GM19452 (cell line): Measurements from ENCODE around the gene MAML1.

Experiments used
- ATAC-seq: cut with Tn5 transposase; IDR thresholded peaks from one replicate; pipeline ENCODE4 v1.9.1; 2021; ENCODE audit not compliant: unreplicated experiment

MAML1 gene

GRCh38 chr5:179802207-179802883 lies 69.7 kb downstream of the MAML1 start:
- no peak for ATAC-seq

GRCh38 chr5:179802950-179803562 lies 70.4 kb downstream of the MAML1 start:
- ATAC-seq = no peak

GRCh38 chr5:179803651-179804554 lies 71.3 kb downstream of the MAML1 start:
- ATAC-seq = no peak

- no peak for ATAC-seq
Observed at GRCh38 chr5:179804555-179804947, 71.9 kb downstream of the MAML1 start.

DNA sequence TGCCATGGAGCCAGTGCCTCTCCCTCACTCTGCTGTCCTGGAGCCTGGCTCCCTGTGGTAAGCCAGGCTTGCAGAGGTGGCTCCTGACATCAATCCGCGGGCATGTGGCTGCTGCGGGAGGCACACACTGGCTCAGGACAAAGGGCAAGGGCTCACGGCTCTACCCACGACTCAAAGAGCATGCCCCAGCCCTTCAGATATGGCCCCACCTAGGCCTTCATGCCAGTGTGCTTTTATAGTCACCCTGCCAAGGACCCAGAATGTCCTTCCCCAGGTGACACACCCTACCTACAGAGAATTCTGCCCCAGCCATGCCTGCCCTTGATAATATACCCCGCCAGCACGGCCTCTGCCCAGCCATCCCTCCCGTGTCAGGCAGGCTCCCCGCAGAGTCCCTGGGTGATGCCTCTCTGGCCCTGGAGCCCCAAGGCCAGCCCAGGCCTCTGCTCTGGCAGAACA lies 72.5 kb downstream of the MAML1 start:
- no peak for ATAC-seq

GRCh38 chr5:179805529-179806249 lies 73.1 kb downstream of the MAML1 start:
- no peak for ATAC-seq

GRCh38 chr5:179806250-179807048 lies 73.8 kb downstream of the MAML1 start, which contains the start of gene MGAT4B:
Gene MGAT4B, minus strand, starts transcription at chr5:179806866. Its CDS starts 283 bp downstream, at chr5:179806583.
- ATAC-seq = peak; percentile 71

- ATAC-seq = no peak
Observed at GRCh38 chr5:179812135-179812825, 79.7 kb downstream of the MAML1 start.

DNA sequence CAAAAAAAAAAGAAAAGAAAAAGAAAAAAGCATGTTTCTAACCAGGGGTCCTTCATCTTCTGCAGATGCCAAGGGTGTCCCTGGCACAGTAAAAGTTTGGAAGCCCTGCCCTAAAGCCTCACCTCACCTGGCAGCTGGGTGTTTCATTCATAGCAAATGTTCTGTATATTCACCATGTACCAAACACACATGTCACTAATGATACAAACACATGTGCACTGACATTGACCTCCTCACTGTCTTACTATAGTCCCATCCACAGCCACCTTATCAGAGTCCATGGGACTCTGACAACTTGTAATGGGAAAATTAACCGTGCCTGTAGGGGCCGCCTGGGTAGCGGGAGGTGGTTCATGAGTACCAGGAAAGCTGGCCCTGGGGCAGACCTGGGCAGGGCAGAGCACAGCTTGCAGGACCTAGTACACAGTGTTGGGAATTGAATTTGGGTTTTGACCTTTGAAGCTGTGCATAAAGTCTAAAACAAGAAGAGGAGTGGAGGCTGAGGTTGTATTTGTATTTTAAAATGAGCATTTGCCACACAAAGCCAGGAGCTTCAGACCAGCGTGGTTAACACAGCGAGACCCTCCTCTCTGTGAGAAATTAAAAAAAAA lies 80.5 kb downstream of the MAML1 start:
- ATAC-seq = no peak

DNA sequence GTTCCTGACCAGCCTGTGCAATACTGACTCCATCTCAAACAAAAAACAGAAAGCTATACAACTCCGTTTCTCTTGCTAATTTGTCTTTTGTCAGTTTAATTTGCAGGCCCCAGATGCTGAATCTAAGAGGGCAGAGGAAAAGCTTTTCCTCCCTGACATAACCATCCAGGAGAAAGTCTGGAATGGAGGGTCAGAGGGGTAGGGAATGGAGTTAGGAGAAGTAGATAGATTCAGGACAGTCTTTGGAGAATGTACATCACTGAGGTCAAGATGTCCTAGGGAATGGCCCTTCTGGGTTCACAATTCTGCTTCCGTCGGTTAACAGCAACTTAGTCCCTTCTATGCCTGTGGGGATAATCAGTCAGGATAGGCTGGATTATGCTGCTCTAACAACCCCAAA lies 81.5 kb downstream of the MAML1 start:
- ATAC-seq = no peak

GRCh38 chr5:179815491-179816249 lies 83.0 kb downstream of the MAML1 start:
- no peak for ATAC-seq

DNA sequence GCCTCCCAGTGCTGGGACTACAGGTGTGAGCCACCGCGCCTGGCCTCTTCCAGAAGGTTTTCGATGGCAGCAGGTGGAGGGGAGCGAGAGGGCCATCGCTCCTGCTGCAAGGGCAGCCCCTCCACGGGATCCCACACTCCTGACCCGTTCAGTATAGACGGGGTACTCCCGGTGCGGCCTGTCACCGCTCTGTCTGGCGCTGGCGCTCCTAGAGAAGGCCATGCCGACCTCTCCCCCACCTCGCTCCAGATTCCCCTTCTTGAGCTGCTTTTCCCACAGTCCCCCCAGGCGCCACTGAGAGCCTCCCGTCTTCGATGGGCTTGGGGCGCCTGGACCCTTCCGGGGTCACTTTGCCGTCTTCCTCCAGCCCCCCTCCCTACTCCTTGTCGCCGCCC lies 83.8 kb downstream of the MAML1 start:
- no peak for ATAC-seq

DNA sequence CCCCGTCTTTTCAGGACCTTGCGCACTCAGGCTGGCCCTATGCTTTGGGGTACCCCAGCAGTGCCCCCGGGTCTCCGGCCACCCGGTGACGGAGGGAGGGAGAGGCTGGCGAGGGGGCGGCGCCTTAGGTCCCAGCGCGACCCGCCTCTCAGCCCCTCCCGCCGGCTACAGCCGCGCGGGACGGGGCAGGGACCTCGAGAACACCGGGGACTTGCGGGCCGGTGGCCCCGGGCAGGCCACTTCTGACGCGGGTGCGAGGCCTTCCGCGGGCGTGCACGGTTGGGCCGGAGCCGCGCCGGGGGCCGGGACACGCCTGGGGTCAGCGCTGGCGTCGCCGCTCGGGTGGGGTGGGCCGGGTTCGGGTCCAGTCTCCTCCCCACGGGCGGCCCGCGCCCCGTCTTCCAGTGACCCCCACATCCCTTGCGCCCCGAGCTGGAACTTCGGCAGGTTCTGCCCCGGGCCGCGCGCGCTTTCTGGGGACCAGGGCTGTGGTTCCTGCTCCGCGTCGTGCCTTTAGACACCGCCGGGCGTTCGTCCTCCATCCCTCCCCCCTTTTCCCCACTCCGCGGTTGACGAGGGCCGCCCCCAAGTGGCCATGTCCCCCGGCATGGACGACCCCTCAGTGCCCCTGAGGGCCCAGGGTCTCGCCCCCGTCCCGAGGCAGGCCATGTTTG lies 84.3 kb downstream of the MAML1 start:
- ATAC-seq = no peak

DNA sequence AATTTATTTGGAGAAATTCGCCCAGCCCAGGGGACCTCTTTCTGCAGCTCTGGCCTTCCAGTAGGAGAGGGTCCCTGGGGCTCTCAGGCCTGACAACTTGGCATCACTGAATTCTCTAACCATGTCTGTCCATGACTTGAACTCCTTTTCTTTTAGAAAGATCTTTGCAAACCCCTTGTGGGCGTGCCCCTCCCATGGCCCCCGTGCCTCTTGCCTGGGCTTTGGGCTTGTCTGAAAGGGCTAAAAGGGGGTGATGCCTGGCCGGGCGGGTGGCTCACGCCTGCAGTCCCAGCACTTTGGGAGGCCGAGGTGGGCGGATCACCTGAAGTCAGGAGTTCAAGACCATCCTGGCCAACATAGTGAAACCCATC lies 84.8 kb downstream of the MAML1 start:
- ATAC-seq = no peak

DNA sequence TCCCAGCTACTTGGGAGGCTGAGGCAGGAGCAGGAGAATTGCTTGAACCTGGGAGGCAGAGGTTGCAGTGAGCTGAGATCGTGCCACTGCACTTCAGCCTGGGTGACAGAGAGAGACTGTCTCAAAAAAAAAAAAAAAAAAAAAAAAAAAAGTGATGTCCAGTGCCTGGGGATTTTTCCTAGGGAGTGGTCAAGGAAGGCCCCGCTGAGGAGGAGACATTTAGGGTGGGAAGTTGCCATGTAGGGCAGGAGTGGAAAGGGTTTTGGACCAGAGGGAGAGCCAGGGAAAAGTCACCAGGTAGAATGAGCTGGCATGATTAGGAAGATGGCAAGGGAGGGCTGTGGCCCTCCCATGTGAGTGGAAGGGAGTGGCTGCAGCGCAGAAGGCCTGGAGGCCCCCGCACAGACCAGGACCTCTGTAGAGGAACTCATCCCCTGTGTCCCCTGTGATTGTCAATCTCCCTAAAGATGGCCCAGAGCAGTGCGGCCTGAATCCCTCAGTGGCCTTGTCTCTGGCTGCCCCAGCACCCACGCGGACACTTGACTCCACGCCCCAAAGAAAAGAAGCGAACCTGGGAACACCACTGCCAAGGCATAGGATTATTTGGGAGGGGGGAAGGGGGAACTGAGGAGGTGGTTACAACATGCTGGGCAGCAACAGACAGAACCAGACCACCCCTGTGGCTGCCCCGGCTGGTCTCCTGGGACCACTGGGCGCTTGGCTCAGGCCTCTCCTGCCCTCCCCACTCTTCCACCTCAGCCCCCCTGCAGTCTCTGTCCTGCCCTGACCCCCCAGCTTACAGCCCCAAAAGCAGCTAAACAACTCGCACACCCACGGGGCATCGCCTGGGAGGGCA lies 85.5 kb downstream of the MAML1 start:
- no peak for ATAC-seq

DNA sequence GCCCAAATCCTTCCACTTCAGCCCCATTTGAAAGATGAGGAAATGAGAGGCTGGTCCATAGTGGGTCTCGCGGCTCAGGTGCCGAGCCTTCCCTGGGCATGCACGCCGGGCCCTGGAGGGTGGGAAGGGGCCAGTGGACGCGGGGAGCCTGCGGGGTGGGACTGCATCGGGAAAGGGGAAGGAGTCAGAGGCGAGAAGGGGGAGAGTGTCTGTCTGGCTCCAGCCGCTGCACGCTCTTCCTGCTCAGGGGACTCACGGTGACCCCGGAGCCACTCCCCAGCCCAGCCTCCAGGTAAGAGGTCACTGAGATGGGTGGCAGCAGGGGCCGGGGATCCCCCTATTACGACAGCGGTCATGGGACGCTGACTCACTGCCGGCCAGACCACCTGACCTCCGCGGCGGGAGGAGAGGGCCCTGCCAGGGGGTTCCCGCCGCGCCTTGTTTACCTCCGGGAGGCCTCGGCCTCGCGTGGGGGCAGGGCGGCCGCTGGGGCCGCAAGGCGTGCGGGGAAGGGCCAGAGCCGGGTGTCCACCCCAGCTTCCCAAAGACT lies 86.2 kb downstream of the MAML1 start:
- peak; percentile 58 for ATAC-seq
